Measurements from ENCODE around the gene CACNA1G. TPM values are rescaled to one million over a fixed set of nuclear protein-coding genes. Genes with fewer than 3 reads are reported as not detected.

CACNA1G gene
- total and polyA plus RNA-seq, 7 donors: 0.02 to 0.24 (median 0.04) TPM; not detected in 2

- intact Hi-C loops (cut with DNase I): loop anchor here (1.0 to 5.0 kb wide), 5 partner anchors 67 to 293 kb away; no protein-coding TSS in a partner anchor
- no peak for ATAC-seq
- WGBS, 3 donors: 67 to 81% (median 80%) methylated on average over 18 of the region's 18 CpGs
- H3K27ac ChIP-seq: no peak overlapping the region
- DNase-seq: no peak
- no peaks in the 10 kb centered on the region for H3K4me1 ChIP-seq
- no peak for TF ChIP-seq CTCF (IDR thresholded peaks at IDR 0.05)
- peaks cover 0 to 16% of the 10 kb centered on the region in 2 donors for H3K36me3 ChIP-seq (ENCODE audit: insufficient read depth in 1 of 2, low read depth in 1 of 2)
- no peaks in the 10 kb centered on the region for H3K9me3 ChIP-seq
- no peak overlapping the region for H3K4me3 ChIP-seq
- H3K27me3 ChIP-seq (ENCODE audit: insufficient read depth in 3 of 3, low read length in 2 of 3): no peaks in the 10 kb centered on the region
Measured at GRCh38 chr17:50548831-50549230, 11.7 kb upstream of the CACNA1G start.

- DNase-seq (no peak), ATAC-seq (no peak)
- H3K27me3 ChIP-seq (ENCODE audit: insufficient read depth in 3 of 3, low read length in 2 of 3): no peaks in the 10 kb centered on the region
- H3K4me1 ChIP-seq: no peaks in the 10 kb centered on the region
- no peak for TF ChIP-seq CTCF (IDR thresholded peaks at IDR 0.05)
- intact Hi-C loops (cut with DNase I): loop anchor here (1.0 to 5.0 kb wide), 5 partner anchors 67 to 293 kb away; no protein-coding TSS in a partner anchor
- H3K4me3 ChIP-seq: no peak overlapping the region
- WGBS, 3 donors: 69 to 75% (median 69%) methylated on average over 19 of the region's 19 CpGs
- H3K36me3 ChIP-seq (ENCODE audit: insufficient read depth in 1 of 2, low read depth in 1 of 2): peaks cover 0 to 16% of the 10 kb centered on the region in 2 donors
- H3K27ac ChIP-seq: no peak overlapping the region
- no peaks in the 10 kb centered on the region for H3K9me3 ChIP-seq
Measured at GRCh38 chr17:50549256-50549941, 11.1 kb upstream of the CACNA1G start.

GRCh38 chr17:50549969-50550368 is 10.5 kb upstream of the CACNA1G start:
- H3K9me3 ChIP-seq: no peaks in the 10 kb centered on the region
- H3K27ac ChIP-seq: no peak overlapping the region
- 89 to 93% (median 91%) methylated on average over 11 of the region's 11 CpGs for WGBS, 3 donors
- H3K36me3 ChIP-seq (ENCODE audit: insufficient read depth in 1 of 2, low read depth in 1 of 2): peaks cover 0 to 16% of the 10 kb centered on the region in 2 donors
- no peak for ATAC-seq
- TF ChIP-seq CTCF (IDR thresholded peaks at IDR 0.05): no peak
- no peak overlapping the region for H3K4me3 ChIP-seq
- H3K27me3 ChIP-seq (ENCODE audit: insufficient read depth in 3 of 3, low read length in 2 of 3): no peaks in the 10 kb centered on the region
- no peaks in the 10 kb centered on the region for H3K4me1 ChIP-seq
- DNase-seq: no peak
- intact Hi-C loops (cut with DNase I): loop anchor here (1.0 to 5.0 kb wide), 6 partner anchors 68 to 292 kb away; no protein-coding TSS in a partner anchor

- Histone ChIP-seq H3K27me3 (ENCODE audit: insufficient read depth in 3 of 3, low read length in 2 of 3) (peaks cover 0 to under 1% (median 0%) of the 10 kb centered on the region in 3 donors), H3K9me3 (no peaks in the 10 kb centered on the region), H3K36me3 (ENCODE audit: insufficient read depth in 1 of 2, low read depth in 1 of 2) (peaks cover 0 to 24% of the 10 kb centered on the region in 2 donors), H3K27ac (no peak overlapping the region), H3K4me1 (no peaks in the 10 kb centered on the region), H3K4me3 (no peak overlapping the region)
- peak; percentile 61 to 81 (median 70) for ATAC-seq
- WGBS, 3 donors: 61 to 65% (median 63%) methylated on average over 32 of the region's 32 CpGs
- intact Hi-C loops (cut with DNase I): loop anchor here in 1 of 2 donors (5.0 kb wide), 1 partner anchor 131 kb away; no protein-coding TSS in a partner anchor
- peak; percentile 86 to 90 for DNase-seq
- TF ChIP-seq CTCF (IDR thresholded peaks at IDR 0.05): peak; percentile 74
Measured at GRCh38 chr17:50550661-50551432, 9.7 kb upstream of the CACNA1G start.

Data from psoas muscle (tissue), 8 donors.